CD14-positive monocyte (primary cell): ENCODE results near the gene SF3A2. TPM values are rescaled to one million over a fixed set of nuclear protein-coding genes. Genes with fewer than 3 reads are reported as not detected.
"Not testable (repeated sequence)": the region's sequence is repeated elsewhere in the genome, so short reads cannot be mapped to it uniquely, and the experiment has no call there.

ENCODE experiments used
- DNase-seq, 3 donors: peaks; one replicate each; pipeline ENCODE4 v3.0.0-alpha.2; 2011 to 2022
- H2AFZ ChIP-seq: 2 replicates; pipeline ENCODE4 v1.6.0; 2012; ENCODE audit warnings: mild to moderate bottlenecking, low read depth, low read length, inconsistent platforms; ENCODE audit not compliant: insufficient read depth, poor library complexity, severe bottlenecking
- H3K27ac ChIP-seq, 2 donors: 1 replicate in 1 of 2; 2 replicates in 1 of 2; pipeline ENCODE4 v1.5.1; 2012 to 2013; ENCODE audit warnings: low read length in 2 of 2, control low read depth in 1 of 2, inconsistent platforms in 1 of 2, low read depth in 1 of 2, mild to moderate bottlenecking in 1 of 2
- H3K27me3 ChIP-seq, 2 donors: one replicate each; pipeline versions ENCODE4 v1.6.0 to v1.6.1; 2011 to 2013; ENCODE audit warnings: low read length in 2 of 2; ENCODE audit not compliant: control insufficient read depth in 2 of 2, insufficient read depth in 2 of 2
- H3K36me3 ChIP-seq, 2 donors: replicated peaks in 1 of 2; 1 replicate in 1 of 2; 2 replicates in 1 of 2; pipeline versions ENCODE4 v1.5.1 to v1.6.1; 2012 to 2013; ENCODE audit warnings: low read length in 2 of 2, control low read depth in 1 of 2, inconsistent platforms in 1 of 2, mild to moderate bottlenecking in 1 of 2; ENCODE audit not compliant: insufficient read depth in 2 of 2, control insufficient read depth in 1 of 2
- H3K4me1 ChIP-seq, 2 donors: 1 replicate in 1 of 2; 2 replicates in 1 of 2; pipeline versions ENCODE4 v1.5.1 to v1.6.1; 2012 to 2013; ENCODE audit warnings: low read length in 2 of 2, control low read depth in 1 of 2, inconsistent platforms in 1 of 2, mild to moderate bottlenecking in 1 of 2, moderate library complexity in 1 of 2; ENCODE audit not compliant: insufficient read depth in 2 of 2, control insufficient read depth in 1 of 2
- H3K4me2 ChIP-seq: replicated peaks from 2 replicates; pipeline ENCODE3; 2012; ENCODE audit warnings: low read length, moderate library complexity, mild to moderate bottlenecking; ENCODE audit not compliant: poor library complexity, severe bottlenecking; ENCODE audit errors: extremely low read depth
- H3K4me3 ChIP-seq, 3 experiments: fragments of 200-600 bp in 1 of 3; sonication (generic) in 1 of 3; replicated peaks in 1 of 3; 1 replicate in 2 of 3; 2 replicates in 1 of 3; pipeline ENCODE4 v1.5.1; 2011 to 2013; ENCODE audit warnings: low read length in 3 of 3, mild to moderate bottlenecking in 3 of 3, control low read depth in 2 of 3, low read depth in 2 of 3, inconsistent platforms in 1 of 3, moderate library complexity in 1 of 3
- H3K79me2 ChIP-seq: 2 replicates; pipeline ENCODE4 v1.6.0; 2012; ENCODE audit warnings: mild to moderate bottlenecking, control low read depth, inconsistent platforms, low read length, moderate library complexity; ENCODE audit not compliant: insufficient read depth
- H3K9ac ChIP-seq: 2 replicates; pipeline ENCODE4 v1.6.0; 2017; ENCODE audit warnings: low read length, mild to moderate bottlenecking; ENCODE audit not compliant: insufficient read depth, poor library complexity, severe bottlenecking
- H3K9me3 ChIP-seq, 2 donors: replicated peaks in 1 of 2; 1 replicate in 1 of 2; 2 replicates in 1 of 2; pipeline versions ENCODE4 v1.5.1 to v1.6.1; 2012 to 2013; ENCODE audit warnings: low read length in 2 of 2, control low read depth in 1 of 2; ENCODE audit not compliant: control insufficient read depth in 1 of 2, insufficient read depth in 1 of 2
- H4K20me1 ChIP-seq: 2 replicates; pipeline ENCODE4 v1.6.0; 2012; ENCODE audit warnings: mild to moderate bottlenecking, low read length, control low read depth, moderate library complexity; ENCODE audit not compliant: insufficient read depth
- H3K27ac Mint-ChIP-seq, 7 donors: one replicate each; pipeline ENCODE4 v1.8.0; 2020; ENCODE audit warnings: mild to moderate bottlenecking in 7 of 7, mixed read lengths in 7 of 7, moderate library complexity in 6 of 7, inconsistent platforms in 2 of 7
- H3K27me3 Mint-ChIP-seq, 3 donors: one replicate each; pipeline ENCODE4 v1.8.0; 2021 to 2022; ENCODE audit warnings: low read depth in 3 of 3, mild to moderate bottlenecking in 3 of 3, mixed read lengths in 3 of 3, moderate library complexity in 3 of 3, inconsistent platforms in 1 of 3
- H3K36me3 Mint-ChIP-seq, 2 donors: one replicate each; pipeline ENCODE4 v1.8.0; 2020; ENCODE audit warnings: mixed read lengths in 2 of 2, inconsistent platforms in 1 of 2, mild to moderate bottlenecking in 1 of 2
- H3K4me1 Mint-ChIP-seq: one replicate; pipeline ENCODE4 v1.8.0; 2020; ENCODE audit warnings: mild to moderate bottlenecking, mixed read lengths
- H3K4me3 Mint-ChIP-seq, 2 donors: one replicate each; pipeline ENCODE4 v1.8.0; 2020; ENCODE audit warnings: mild to moderate bottlenecking in 2 of 2, mixed read lengths in 2 of 2, moderate library complexity in 1 of 2
- H3K9me3 Mint-ChIP-seq, 7 donors: one replicate each; pipeline ENCODE4 v1.8.0; 2020 to 2022; ENCODE audit warnings: mixed read lengths in 7 of 7, mild to moderate bottlenecking in 6 of 7, moderate library complexity in 6 of 7, inconsistent platforms in 2 of 7
- CTCF ChIP-seq: fragments of 200-600 bp; IDR thresholded peaks from one replicate; pipeline ENCODE4 v1.8.0; 2022; ENCODE audit warnings: antibody characterized with exemption, mild to moderate bottlenecking
- WGBS: methylation state at CpG from one replicate; pipeline ENCODE4 v1.1.5; 2013; ENCODE audit warnings: missing lambda C conversion rate; ENCODE audit not compliant: insufficient coverage; 5-methylcytosine and 5-hydroxymethylcytosine counted together
- intact Hi-C, 2 donors: fragments of 100-400 bp; cut with micrococcal nuclease; formaldehyde crosslinking; loops; one replicate each; pipeline versions ENCODE4 v1.15.0 to v1.15.1; 2023
- polyA plus RNA-seq, 3 donors: library from polyadenylated mRNA; depleted of rRNA in 1 of 3; unstranded in 2 of 3; stranded (reverse) in 1 of 3; fragments of 300-500 nt in 2 of 3; fragments of >200 nt in 1 of 3; fragmentation: Illumina TruSeq in 2 of 3; gene quantifications; 1 replicate in 2 of 3; 2 replicates in 1 of 3; pipeline ENCODE4 v1.2.3, GENCODE V29; 2012 to 2021

SF3A2 gene
- polyA plus RNA-seq, 3 donors = 8.0 to 70.8 (median 11.6) TPM

- Histone ChIP-seq H3K9me3 (no peaks in the 10 kb centered on the region), H3K4me3 (no peak overlapping the region), H3K4me2 (no peak overlapping the region), H3K79me2 (peaks cover 58% of the 10 kb centered on the region), H3K36me3 (peaks cover 12 to 22% of the 10 kb centered on the region in 2 donors), H4K20me1 (peaks cover 63% of the 10 kb centered on the region), H3K4me1 (peaks cover 46 to 55% of the 10 kb centered on the region in 2 donors), H3K27ac (no peak overlapping the region), H3K27me3 (no peaks in the 10 kb centered on the region), H3K9ac (no peak overlapping the region), H2AFZ (no peak overlapping the region)
- Mint-ChIP-seq H3K27me3 (peaks cover 0 to 7% (median 2%) of the 10 kb centered on the region in 3 donors), H3K27ac (no peak overlapping the region), H3K36me3 (peaks cover 24 to 48% of the 10 kb centered on the region in 2 donors), H3K9me3 (peaks cover 0 to 2% (median 0%) of the 10 kb centered on the region in 7 donors), H3K4me3 (no peak overlapping the region), H3K4me1 (peaks cover 52% of the 10 kb centered on the region)
- WGBS = 88% methylated on average over 29 of the region's 33 CpGs
- DNase-seq = no peak
- TF ChIP-seq CTCF = no peak
- intact Hi-C loops = loop anchor here (5.0 to 10.0 kb wide), 2 partner anchors 39 to 336 kb away; no protein-coding TSS in a partner anchor
Measured at GRCh38 chr19:2278459-2279158, 42.0 kb downstream of the SF3A2 start.

- DNase-seq = no peak
- H3K27ac ChIP-seq = no peak overlapping the region
- no peaks in the 10 kb centered on the region for H3K9me3 ChIP-seq
- H3K9ac ChIP-seq = no peak overlapping the region
- 93% methylated on average over 9 of the region's 26 CpGs for WGBS
- H4K20me1 ChIP-seq = peaks cover 42% of the 10 kb centered on the region
- peak overlapping the region in 1 of 7 donors; percentile 50 for H3K27ac Mint-ChIP-seq
- no peaks in the 10 kb centered on the region for H3K27me3 ChIP-seq
- peaks cover 0 to 2% (median 0%) of the 10 kb centered on the region in 7 donors for H3K9me3 Mint-ChIP-seq
- peaks cover 27 to 45% of the 10 kb centered on the region in 2 donors for H3K4me1 ChIP-seq
- H3K79me2 ChIP-seq = peaks cover 42% of the 10 kb centered on the region
- H2AFZ ChIP-seq = no peak overlapping the region
- peaks cover 9 to 17% of the 10 kb centered on the region in 2 donors for H3K36me3 ChIP-seq
- H3K27me3 Mint-ChIP-seq = peaks cover 2 to 4% (median 3%) of the 10 kb centered on the region in 3 donors
- peaks cover 44% of the 10 kb centered on the region for H3K4me1 Mint-ChIP-seq
- peaks cover 21 to 36% of the 10 kb centered on the region in 2 donors for H3K36me3 Mint-ChIP-seq
- TF ChIP-seq CTCF = no peak
- peak overlapping the region; percentile 27 to 81 for H3K4me3 Mint-ChIP-seq
- peak overlapping the region; percentile 63 for H3K4me2 ChIP-seq
- H3K4me3 ChIP-seq = peak overlapping the region in 2 of 3 experiments; percentile 12 to 57
- intact Hi-C loops = loop anchor here (1.0 to 10.0 kb wide), 2 partner anchors 9 to 114 kb away; no protein-coding TSS in a partner anchor
Measured at GRCh38 chr19:2280633-2281264, 44.1 kb downstream of the SF3A2 start.

GRCh38 chr19:2281265-2282061 is 44.8 kb downstream of the SF3A2 start:
- H3K9me3 ChIP-seq, H3K27me3 ChIP-seq, H3K27me3 Mint-ChIP-seq, H3K9me3 Mint-ChIP-seq, H3K36me3 ChIP-seq, DNase-seq: not testable (repeated sequence)
- H3K27ac ChIP-seq = peak overlapping the region; percentile 67 to 82
- Mint-ChIP-seq H3K36me3 (peaks cover 20 to 36% of the 10 kb centered on the region in 2 donors), H3K27ac (peak overlapping the region; percentile 87 to 94 (median 92)), H3K4me1 (peaks cover 46% of the 10 kb centered on the region), H3K4me3 (peak overlapping the region; percentile 88 to 94)
- H3K4me2 ChIP-seq = peak overlapping the region; percentile 99
- peak overlapping the region; percentile 49 to 79 (median 71) for H3K4me3 ChIP-seq
- H3K79me2 ChIP-seq = peaks cover 39% of the 10 kb centered on the region
- intact Hi-C loops = loop anchor here in 1 of 2 donors (10.0 kb wide), 1 partner anchor 113 kb away; no protein-coding TSS in a partner anchor
- H2AFZ ChIP-seq = peak overlapping the region; percentile 35
- 0% methylated on average over 6 of the region's 16 CpGs for WGBS
- peak overlapping the region; percentile 68 for H3K9ac ChIP-seq
- peaks cover 35% of the 10 kb centered on the region for H4K20me1 ChIP-seq
- peaks cover 27 to 43% of the 10 kb centered on the region in 2 donors for H3K4me1 ChIP-seq
